ENCODE data around the gene OR2H1.

- TF ChIP-seq, protein P1, sequence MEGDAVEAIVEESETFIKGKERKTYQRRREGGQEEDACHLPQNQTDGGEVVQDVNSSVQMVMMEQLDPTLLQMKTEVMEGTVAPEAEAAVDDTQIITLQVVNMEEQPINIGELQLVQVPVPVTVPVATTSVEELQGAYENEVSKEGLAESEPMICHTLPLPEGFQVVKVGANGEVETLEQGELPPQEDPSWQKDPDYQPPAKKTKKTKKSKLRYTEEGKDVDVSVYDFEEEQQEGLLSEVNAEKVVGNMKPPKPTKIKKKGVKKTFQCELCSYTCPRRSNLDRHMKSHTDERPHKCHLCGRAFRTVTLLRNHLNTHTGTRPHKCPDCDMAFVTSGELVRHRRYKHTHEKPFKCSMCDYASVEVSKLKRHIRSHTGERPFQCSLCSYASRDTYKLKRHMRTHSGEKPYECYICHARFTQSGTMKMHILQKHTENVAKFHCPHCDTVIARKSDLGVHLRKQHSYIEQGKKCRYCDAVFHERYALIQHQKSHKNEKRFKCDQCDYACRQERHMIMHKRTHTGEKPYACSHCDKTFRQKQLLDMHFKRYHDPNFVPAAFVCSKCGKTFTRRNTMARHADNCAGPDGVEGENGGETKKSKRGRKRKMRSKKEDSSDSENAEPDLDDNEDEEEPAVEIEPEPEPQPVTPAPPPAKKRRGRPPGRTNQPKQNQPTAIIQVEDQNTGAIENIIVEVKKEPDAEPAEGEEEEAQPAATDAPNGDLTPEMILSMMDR (conservative IDR thresholded peaks at IDR 0.05) = no peak
- no peak for TF ChIP-seq ZFX (IDR thresholded peaks at IDR 0.05)
Measured at GRCh38 chr6:29424168-29424567, 32.8 kb upstream of the OR2H1 start.

All from C4-2B (cell line).